ENCODE measurements around the gene GAB3. TPM values are rescaled to one million over a fixed set of nuclear protein-coding genes. Genes with fewer than 3 reads are reported as not detected.

The GAB3 gene
- total RNA-seq, 1 donor from 2014 or later: 4.5 TPM

DNA sequence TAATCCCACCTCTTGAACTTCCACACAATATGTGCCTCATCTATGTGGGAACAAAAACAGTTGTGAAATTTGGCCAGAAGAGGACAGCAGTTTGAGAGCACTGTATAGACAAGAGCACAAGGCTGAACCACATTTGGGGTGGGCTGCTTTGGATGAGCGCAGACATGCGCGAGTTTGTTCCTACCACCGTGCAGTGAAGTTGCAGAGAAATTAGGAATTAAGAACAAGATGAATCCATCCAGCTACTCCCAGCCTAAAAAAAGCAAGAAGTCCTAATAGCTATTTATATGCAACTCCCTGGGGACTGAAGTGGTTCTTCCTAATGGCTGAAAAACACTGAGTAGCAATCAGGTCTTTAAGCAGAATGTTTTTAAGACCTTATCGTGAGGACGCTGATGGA lies 1.0 kb downstream of the GAB3 start:
- DNase-seq: peak; percentile 26

DNA sequence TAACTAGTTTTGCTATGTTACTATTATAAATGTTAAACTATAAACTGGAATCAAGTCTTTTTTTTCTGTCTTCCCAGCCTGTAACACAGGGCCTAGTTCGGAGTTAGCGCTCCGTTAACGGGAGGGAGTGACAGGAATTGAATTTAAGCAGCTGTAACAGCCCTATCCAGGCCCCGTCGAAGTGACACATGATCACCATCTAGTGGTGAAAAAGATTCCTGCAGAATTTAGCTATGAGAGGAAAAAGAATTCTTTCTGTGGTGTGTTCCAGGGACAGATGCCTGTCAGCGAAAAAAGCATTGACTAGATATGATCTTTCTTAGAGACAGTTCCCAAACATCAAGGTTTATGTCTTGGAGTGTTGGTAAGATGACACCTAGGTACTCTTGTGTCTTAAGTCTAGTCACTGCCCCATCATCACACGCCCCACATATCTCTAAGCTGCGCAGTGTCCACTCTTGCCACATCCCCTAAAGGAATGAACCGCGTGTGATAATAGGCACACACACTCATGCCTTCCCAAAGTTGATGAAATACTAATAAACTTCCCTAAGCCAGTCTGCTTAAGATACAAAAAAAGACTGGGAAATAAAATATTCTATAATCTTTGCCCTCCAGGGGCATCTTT lies 2.1 kb downstream of the GAB3 start:
- peak; percentile 45 for DNase-seq

DNA sequence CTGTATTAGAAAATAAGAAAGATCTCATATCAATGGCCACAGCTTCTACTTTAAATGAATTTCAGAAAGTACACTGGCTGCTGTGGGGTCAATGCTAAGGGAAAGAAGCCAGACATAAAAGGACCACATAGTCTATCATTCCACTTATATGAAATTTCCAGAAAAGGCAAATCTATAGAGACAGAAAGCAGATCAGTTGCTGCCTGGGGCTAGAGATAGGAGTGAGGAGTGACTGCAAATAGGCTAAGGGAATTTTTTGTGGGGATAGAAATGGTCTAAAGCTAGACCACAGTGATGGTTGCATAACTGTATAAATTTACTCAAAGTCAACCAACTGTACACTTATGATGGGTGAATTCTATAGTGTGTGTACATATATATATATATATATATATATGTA lies 8.3 kb downstream of the GAB3 start:
- no peak for DNase-seq

DNA sequence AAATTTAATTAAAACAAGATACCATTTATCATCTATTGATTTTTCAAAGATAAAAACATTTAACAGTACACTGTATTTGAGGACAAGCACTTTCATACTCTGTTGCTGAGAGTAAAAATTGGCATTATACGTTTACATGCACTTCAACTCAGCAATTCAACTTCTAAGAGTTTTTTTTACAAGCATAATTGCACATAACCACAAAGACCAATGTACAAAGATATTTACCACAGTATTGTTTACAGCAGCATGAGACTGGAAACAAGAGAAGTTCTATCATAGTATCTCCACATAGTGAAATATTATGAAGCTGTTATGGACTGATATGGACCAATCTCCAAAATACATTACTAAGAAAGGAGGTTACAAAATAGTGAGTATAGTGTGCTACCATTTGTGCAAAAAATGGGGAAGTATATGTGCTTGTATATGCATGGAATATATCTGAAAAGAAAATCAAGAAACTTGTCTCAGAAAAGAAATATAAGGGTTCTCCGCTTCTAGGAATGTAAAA lies 10.9 kb downstream of the GAB3 start:
- no peak for DNase-seq

DNA sequence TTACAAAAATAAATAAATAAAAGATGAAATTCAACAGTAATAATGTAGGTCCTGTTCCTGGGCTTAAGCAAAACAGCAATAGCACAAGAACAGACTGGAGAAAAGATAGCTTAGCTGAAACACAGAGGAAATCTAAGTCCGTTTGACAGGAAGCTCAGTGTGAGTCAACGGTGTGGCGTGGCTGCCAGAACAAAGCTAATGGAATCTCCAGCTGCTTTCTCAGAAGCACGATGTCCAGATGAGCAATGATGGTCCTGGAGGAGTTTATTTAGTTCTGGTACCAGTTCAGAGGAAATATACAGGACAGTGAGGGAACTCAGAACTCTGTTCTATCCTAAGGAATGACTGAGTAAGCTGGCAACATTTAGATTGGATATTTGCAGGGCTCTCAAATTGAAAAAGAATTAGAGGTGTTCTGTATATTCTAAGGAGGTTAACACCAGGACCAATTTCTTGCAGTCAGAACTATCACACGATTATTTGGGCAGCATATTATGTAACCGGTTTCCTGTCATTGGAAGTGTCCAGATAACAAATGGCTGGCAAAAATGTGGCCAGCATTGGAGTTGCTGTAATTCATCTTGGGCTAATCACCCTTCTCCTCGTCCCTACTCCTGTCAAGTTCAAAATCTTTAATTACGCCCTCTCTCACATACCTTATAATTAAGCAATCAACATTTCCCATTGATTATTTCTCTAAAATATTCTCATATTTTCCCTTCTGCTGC lies 12.7 kb downstream of the GAB3 start:
- DNase-seq: no peak

DNA sequence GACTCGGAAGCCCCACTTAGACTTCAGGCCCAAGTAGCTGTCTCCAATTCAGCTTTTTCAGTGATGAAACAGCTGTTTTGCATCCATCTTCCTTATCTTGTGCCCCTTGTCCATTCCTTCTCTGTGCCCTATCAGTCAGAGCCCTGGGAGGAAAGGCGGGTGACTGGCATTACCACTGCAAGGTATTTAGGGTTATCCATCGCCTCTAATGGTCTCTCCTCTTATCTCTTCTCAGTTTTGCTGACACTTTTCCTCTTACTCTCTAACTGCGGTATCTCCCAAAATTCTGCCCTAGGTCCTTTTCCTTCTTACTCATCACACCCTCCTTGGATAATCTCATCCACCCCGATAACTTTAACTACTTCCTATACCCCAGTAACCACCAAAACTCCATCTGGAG lies 13.7 kb downstream of the GAB3 start:
- no peak for DNase-seq

DNA sequence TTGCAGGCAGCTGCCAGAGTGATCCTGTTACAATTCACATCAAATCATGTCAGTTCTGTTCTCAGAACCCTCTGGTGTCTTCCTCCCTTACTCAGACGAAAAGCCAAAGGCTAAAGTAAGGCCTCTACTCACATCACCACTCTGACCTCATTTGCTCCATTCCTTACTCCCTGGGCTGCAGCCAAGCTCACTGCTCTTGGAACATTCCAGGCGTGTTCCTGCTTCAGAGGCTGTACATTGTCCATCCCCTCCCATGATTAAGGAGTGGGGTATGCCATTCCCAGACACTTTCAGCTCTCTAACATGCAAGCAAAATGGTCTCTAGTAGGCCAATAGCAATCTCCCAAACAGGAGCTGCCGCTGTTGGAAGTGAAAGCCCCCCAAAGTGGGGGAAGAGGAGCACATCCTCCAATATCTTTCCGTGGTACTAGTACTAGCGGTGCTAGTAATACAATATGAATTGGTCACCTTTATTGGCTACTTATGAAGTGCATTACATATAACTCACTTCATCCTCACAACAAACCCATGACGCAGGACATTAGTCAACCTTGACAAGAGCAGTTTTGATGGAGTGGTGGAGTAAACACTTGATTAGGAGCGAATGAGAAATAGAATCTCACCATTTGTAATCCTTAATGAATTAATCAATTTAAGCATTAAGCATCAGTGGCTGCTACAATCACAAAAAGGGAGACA lies 15.0 kb downstream of the GAB3 start:
- no peak for DNase-seq

DNA sequence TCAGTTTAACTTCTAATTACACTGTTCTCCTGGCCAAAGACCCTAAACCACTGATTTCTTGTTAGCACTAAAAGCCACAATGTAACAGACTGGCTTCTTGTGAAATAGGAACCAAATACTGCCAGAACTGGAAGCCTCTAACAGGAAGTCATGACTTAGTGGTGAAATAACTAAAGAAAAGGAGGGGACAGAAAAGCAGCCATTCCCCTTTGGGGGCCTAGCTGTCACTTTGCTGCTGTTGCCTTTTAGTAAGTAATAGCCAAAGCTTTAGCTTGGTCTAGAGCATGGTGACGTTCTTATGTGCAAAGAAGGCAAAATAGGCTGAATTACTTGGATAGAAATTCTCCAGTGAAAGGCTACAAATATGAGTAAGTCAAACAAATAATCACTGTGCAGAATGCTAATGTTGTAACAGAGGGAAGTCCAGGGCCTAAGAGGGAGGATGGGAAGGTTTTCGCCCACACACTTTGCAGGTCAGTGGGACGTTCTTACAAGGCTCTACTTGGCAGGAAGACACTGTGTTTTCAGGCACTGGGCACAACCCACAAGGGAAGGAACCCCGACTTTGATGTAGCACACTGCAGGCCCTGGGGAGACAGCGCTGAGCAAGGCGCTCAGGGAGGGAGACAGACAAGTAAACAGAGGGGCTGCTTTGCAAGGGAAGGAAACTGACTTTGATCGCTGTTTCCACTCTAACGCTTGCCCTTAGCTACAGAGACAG lies 16.7 kb downstream of the GAB3 start:
- no peak for DNase-seq

DNA sequence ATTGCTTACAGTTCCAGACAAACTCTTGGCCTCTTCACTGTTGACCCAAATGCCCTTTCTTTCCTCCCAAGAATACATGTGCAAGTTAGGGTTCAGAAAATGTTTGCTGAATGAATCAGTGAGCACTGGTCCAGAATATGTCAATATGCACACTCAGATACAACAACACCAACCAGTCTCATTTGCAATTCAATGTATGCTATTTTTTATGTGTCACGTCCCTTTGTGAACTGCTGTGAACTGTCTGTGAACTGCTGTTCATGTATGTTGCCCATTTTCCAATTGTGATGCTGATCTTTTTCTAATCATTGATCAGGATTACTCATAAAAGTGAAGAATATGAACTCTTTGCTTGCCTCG lies 17.8 kb downstream of the GAB3 start:
- no peak for DNase-seq

DNA sequence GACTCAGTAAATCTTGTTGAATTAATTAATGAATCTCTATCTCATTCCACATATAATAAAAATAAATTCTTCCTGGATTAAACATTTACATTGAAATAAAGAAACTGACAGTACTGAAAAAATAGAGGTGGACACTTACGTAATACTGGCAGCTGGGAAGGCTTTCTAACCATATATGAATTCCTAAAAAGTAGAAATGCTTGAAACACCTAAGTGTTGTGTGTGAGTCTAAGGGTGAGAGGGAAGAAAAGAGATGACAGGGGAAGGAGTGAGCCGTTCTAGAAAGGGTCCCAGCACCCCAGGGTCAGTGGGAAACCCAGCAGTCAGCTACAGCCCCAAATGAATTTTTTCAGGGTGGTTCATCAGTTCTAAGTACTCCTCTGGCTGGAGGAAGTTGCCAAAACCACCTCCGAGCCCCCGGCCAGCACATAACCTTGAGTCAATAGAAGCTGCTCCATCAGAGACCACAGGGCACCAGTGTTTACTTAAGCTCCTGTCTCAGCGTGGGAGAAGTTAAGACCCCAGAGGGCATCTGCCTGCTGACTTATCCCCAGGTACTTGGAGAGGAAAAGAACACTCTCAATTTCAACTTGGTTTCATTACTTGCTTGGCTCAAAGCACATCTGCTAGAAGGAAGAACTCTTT lies 18.3 kb downstream of the GAB3 start:
- no peak for DNase-seq

DNA sequence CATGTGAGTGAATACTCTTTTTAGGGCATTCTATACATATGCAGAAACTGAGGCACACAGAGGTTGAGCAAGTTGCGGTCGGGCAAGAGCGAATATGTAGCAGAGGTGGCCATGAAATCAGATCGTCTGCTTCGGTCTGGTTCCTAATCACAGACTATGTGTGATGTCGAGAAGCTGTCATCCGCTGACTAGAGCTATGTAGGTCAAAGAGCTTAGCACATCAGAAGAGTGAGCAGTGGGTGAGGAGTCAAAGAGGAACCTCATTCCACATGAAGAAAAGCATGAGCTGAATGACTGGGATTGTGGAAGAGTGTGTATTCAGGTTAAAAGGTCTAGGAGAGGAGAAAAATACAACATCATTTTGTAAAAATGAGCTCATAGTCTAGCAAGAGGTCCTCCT lies 19.0 kb downstream of the GAB3 start:
- no peak for DNase-seq

DNA sequence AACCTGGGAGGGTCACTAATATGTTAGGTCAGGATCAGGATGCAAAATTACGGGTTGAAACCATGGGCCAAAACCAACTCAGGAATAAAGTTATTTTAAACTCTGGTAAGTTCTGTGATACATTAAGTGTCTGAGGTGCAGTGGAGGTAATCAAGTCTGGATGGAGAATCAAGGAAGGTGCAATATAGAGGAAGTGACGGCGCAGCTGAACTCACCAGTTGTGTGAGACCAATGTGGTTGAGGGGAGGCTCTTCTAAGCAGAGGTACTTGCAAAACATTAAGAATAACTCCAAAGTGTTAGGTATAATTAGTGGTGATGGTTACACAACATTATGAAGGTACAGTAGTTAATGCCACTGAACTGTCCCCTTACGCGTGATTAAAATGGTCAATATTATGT lies 19.7 kb downstream of the GAB3 start:
- DNase-seq: no peak

DNA sequence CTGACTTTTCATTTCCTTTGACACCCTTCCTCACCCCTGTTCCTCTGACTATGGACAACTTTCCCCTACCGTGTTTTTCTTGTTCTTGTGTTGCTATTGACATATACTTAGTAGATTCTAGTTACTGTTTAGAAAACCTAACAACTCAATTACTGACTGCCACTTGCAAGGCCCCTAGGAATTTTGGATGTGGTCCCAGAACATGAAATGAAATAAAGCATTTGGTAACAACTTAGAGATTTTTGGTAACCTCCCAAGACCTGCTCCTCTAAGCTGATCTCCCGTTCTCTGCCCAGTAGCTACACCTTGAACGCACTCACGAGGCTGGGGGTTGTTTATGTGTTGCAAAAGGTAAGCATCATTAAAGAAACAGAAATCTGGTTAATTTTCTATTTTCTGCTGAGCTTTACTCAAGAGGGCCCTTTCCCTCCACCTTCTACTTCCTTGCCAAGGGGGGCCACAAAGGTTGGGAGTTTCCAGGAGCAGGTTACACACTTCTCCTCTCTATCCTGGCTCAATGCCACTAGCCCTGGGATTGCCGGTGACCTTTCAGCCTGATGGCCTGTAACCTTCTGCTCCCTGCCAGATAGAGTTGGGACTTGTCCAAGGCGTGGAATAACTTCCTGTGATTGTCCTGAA lies 20.5 kb downstream of the GAB3 start:
- peak; percentile 28 for DNase-seq

DNA sequence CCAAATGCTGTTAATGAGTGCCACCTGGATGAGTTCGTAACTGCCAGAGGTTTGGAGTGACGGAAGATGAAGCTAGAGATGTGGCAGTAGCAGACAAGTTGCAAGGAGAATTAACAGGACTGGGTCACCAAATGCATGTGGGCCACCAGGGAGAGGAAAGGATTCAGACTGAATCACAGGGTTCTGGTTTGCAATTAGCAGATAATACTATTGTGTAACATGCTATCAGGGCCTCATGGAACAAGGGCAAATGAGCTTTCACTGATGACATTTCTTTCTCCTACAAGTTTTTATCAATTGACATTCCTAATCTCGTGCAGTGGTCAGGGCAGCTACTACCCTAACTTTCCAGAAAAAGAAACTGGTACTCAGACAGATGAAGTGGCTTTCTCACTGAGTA lies 21.4 kb downstream of the GAB3 start:
- no peak for DNase-seq

DNA sequence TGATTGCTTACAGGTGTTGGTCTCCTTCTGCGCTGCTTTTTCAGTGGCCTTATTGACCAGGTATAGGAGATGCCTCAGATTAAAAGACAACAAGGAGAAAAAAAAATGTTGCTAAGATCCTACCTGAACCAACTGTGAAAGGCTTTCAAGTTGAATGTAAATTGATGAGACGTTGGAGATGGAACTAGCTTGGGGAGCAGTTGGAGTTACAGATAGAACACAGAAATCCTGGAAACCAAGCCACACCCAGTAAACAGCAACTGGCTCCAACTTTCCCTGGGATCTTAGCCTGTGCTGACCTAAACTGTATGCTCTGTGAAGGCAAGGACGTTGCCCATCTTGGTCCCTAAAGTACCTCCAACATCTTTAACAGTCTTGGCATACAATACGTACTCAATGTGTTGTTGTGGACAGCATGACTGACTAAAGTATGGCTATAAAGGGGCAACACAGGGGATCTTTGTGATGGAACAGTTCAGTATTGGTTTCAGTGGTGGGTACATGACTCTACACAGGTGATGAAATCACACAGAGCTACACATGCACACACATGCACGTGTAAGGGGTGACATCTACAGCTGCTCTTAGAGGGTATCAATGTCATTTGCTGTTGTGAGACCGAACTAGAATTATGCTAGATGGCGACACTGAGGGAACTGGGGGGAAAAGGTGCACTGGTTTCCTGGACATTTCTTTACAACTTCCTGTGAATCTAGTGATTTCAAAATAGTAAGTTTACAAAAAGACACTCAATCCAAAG lies 22.3 kb downstream of the GAB3 start:
- DNase-seq: no peak

DNA sequence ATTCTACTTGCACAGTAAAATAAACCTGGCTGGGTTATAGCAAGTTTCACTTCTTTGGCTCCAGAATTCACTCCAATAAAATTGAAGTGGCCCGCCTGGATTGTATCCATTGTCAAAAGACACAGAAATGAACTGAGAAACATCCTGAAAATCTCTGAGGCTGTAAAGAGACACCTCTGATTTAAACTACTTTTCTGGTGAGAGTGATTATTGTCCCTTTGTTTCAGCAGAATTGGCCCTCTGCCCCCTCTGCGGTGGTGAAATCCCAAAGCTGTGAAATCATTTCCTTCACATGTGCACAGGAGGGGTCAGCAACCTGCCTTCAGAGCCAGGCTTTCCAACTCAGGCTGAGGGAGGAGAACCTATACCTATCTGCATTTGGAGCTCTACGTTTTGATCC lies 23.0 kb downstream of the GAB3 start:
- DNase-seq: peak; percentile 26

DNA sequence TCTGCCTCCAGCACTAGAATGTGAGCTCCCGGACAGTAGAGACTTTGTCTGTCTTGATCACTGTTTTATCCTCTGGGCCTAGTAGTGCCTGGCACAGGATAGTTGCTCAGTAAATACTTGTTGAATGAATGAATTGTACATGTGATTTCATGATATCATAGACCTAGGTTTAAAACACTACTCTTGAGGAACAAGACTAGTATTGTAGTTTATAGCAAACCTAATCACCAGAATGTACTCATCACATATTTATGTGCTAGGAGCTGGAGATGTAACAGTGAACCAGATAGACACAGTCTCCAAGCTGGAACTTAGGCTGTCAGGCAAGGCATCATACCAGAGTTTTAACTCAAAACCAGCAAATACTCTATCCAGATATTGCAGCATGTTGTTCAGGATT lies 23.5 kb downstream of the GAB3 start:
- no peak for DNase-seq

DNA sequence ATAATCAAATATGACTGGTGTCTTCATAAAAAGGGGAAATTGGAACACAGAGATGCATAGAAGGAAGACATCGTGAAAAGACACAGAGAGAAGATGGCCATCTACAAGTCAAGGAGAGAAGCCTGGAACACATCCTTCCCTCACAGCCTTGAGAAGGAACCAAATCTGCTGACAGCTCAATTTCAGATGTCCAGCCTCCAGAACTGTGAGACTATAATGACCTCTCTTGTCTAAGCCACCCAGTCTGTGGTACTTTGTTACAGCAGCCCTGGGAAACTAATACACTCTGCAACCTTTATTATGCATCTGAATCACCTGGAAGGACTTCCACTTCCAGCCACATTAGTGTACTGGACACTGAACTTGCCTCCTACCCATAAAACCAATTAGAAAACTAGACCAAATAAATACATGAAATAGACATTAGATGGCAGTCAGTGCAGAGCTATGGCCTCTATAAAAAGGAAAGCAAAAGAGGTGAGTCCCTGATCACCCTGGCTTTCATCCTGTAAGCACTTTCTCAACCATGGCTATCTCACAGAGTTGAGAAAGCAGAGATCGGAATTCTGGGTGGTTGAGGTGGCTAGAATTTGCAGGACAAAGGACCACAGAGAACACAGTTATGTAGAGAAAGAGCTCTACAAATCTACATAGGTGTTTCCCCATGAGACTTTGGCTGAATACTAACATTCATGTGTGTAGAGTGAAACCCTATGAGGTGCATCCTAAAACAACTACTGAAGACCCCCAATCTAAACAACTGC lies 25.7 kb downstream of the GAB3 start:
- DNase-seq: no peak

DNA sequence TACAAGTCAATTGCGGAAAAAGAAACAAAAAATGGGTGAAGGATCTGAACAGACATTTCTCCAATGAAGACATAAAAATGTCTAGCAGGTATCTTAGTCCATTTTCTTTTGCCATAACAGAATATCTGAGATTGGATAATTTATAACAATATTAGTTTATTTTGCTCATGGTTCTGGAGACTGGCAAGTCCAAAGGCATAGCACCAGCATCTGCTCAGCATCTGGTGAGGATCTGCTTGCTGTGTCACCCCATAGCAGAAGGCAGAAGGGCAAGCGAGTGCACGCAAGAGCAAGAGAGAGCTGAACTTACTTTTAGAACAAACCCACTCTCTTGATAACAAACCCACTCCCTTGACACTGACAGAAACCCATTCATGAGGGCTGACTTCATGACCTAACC lies 29.7 kb downstream of the GAB3 start:
- no peak for DNase-seq

DNA sequence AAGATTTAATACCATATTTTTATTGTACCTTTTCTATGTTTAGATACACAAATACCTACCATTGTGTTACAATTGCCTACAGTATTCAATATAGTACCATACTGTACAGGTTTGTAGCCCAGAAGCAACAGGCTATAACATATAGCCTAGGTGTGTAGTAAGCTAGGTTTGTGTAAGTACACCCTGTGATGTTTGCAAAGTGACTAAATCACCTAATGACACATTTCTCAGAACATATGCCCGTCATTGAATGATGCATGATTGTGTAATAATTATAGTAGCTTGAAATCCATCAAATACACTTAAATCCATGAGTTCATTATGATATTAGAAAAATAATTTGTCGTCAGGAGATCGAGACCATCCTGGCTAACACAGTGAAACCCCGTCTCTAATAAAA lies 30.8 kb downstream of the GAB3 start:
- no peak for DNase-seq
